Measurements from ENCODE around the gene TBC1D16. TPM values are rescaled to one million over a fixed set of nuclear protein-coding genes. Genes with fewer than 3 reads are reported as not detected.
A peak's percentile ranks its signal among the peaks of the same experiment; 100 is the strongest.

Gene TBC1D16
- total RNA-seq, 2 experiments from 2014 or later = 0.38 to 0.74 TPM

DNA sequence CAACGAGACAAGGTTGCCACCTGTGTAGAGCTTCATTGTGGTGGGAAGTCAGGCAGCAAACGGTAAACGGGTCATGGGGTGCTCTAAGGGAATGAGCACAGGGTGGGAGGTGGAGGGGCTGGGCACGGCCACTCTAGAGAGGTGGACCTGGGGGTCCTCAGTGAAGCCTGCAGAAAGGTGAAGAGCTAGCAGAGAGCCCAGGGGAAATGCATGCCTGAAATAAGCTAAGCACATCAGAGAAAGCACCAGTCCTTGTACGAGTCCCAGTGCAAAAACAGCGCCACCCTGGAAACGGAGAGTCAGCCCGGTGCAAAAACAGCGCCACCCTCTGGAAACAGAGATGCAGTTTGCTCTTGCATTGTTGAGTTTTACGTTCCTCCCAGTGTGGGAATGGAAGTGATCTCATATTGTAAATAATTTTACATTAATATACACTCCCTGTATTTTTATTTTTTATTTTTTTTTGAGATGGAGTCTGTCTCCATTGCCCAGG lies 65.0 kb downstream of the TBC1D16 start:
- no TSS peak for BruUV-seq (replicated peaks)
- POLR2A ChIA-PET = interaction anchor here (1.2 kb wide), 1 partner anchor 23 kb away, joined by 3 read pairs; no protein-coding TSS in a partner anchor
- DNase-seq (ENCODE audit: low spot score) = peak; percentile 82

DNA sequence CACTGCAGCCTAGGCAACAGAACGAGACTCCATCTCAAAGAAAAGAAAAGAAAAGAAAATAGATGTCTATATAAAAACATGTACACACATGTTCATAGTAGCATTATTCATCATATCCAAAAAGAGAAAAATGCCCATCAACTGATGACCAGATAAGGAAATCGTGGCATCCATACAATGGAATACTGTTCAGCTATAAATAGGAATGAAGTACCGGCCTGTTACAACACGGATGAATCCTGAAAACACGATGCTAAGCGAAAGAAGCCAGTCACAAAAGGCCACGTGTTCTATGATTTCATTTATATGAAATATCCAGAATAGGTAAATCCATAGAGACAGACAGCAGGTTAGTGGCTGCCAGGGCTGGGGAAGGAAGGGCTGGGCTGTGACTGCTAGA lies 65.8 kb downstream of the TBC1D16 start:
- H3K9me3 ChIP-seq (ENCODE audit: low read length) = no peaks in the 10 kb centered on the region
- H3K4me3 ChIP-seq (ENCODE audit: low read depth, low read length, poor library complexity, severe bottlenecking) = no peak overlapping the region
- DNase-seq (ENCODE audit: low spot score) = no peak
- H3K27ac ChIP-seq (ENCODE audit: low read depth, low read length, poor library complexity, severe bottlenecking) = no peak overlapping the region
- no peaks in the 10 kb centered on the region for H3K79me2 ChIP-seq (ENCODE audit: insufficient read depth, low read depth, low read length)
- H4K20me1 ChIP-seq (ENCODE audit: insufficient read depth, low read length) = 0 out of 2 replicates have a peak, but pooled peaks cover 3% of the 10 kb centered on the region
- no peaks in the 10 kb centered on the region for H3K9me2 ChIP-seq (ENCODE audit: insufficient read depth, low read length)
- TF ChIP-seq EZH2phosphoT487 (IDR thresholded peaks at IDR 0.05; ENCODE audit: borderline replicate concordance, low read depth, low read length) = no peak
- TF ChIP-seq, protein P1, sequence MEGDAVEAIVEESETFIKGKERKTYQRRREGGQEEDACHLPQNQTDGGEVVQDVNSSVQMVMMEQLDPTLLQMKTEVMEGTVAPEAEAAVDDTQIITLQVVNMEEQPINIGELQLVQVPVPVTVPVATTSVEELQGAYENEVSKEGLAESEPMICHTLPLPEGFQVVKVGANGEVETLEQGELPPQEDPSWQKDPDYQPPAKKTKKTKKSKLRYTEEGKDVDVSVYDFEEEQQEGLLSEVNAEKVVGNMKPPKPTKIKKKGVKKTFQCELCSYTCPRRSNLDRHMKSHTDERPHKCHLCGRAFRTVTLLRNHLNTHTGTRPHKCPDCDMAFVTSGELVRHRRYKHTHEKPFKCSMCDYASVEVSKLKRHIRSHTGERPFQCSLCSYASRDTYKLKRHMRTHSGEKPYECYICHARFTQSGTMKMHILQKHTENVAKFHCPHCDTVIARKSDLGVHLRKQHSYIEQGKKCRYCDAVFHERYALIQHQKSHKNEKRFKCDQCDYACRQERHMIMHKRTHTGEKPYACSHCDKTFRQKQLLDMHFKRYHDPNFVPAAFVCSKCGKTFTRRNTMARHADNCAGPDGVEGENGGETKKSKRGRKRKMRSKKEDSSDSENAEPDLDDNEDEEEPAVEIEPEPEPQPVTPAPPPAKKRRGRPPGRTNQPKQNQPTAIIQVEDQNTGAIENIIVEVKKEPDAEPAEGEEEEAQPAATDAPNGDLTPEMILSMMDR (conservative IDR thresholded peaks at IDR 0.05; ENCODE audit: low read length) = no peak
- H2AFZ ChIP-seq (ENCODE audit: low read length) = no peak overlapping the region
- H3K4me2 ChIP-seq (ENCODE audit: low read length) = no peak overlapping the region
- H3K36me3 ChIP-seq (ENCODE audit: insufficient read depth, low read length) = no peaks in the 10 kb centered on the region
- POLR2A ChIA-PET = interaction anchor here (1.2 kb wide), 1 partner anchor 24 kb away, joined by 3 read pairs; no protein-coding TSS in a partner anchor
- intact Hi-C loops (cut with micrococcal nuclease; ENCODE audit: unreplicated experiment) = loop anchor here (2.0 kb wide), 2 partner anchors 181 to 227 kb away; no protein-coding TSS in a partner anchor
- peaks cover 7% of the 10 kb centered on the region for H3K4me1 ChIP-seq (ENCODE audit: insufficient read depth, low read length, poor library complexity, severe bottlenecking)
- CTCF ChIA-PET (ENCODE audit: unreplicated experiment) = interaction anchor here (0.6 to 1.3 kb wide), 3 partner anchors 17 to 173 kb away, joined by 3 read pairs; partner anchors contain the start of gene CBX8
- BruUV-seq (replicated peaks) = no TSS peak

More for the DNA sequence above, 65.0 kb downstream of the TBC1D16 start:
- Histone ChIP-seq H3K36me3 (ENCODE audit: insufficient read depth, low read length) (no peaks in the 10 kb centered on the region), H3K4me2 (ENCODE audit: low read length) (no peak overlapping the region), H3K27ac (ENCODE audit: low read depth, low read length, poor library complexity, severe bottlenecking) (no peak overlapping the region), H3K9me2 (ENCODE audit: insufficient read depth, low read length) (no peaks in the 10 kb centered on the region), H2AFZ (ENCODE audit: low read length) (no peak overlapping the region), H3K79me2 (ENCODE audit: insufficient read depth, low read depth, low read length) (no peaks in the 10 kb centered on the region), H3K4me3 (ENCODE audit: low read depth, low read length, poor library complexity, severe bottlenecking) (no peak overlapping the region), H3K4me1 (ENCODE audit: insufficient read depth, low read length, poor library complexity, severe bottlenecking) (peaks cover 7% of the 10 kb centered on the region), H3K9me3 (ENCODE audit: low read length) (no peaks in the 10 kb centered on the region), H4K20me1 (ENCODE audit: insufficient read depth, low read length) (0 out of 2 replicates have a peak, but pooled peaks cover 3% of the 10 kb centered on the region)
- intact Hi-C loops (cut with micrococcal nuclease; ENCODE audit: unreplicated experiment) = loop anchor here (2.0 kb wide), 2 partner anchors 182 to 228 kb away; no protein-coding TSS in a partner anchor
- TF ChIP-seq, protein P1 (conservative IDR thresholded peaks at IDR 0.05; ENCODE audit: low read length) = peak; percentile 96
- TF ChIP-seq EZH2phosphoT487 (IDR thresholded peaks at IDR 0.05; ENCODE audit: borderline replicate concordance, low read depth, low read length) = no peak
- CTCF ChIA-PET (ENCODE audit: unreplicated experiment) = interaction anchor here (0.6 to 1.3 kb wide), 3 partner anchors 18 to 174 kb away, joined by 3 read pairs; partner anchors contain the start of gene CBX8

DNA sequence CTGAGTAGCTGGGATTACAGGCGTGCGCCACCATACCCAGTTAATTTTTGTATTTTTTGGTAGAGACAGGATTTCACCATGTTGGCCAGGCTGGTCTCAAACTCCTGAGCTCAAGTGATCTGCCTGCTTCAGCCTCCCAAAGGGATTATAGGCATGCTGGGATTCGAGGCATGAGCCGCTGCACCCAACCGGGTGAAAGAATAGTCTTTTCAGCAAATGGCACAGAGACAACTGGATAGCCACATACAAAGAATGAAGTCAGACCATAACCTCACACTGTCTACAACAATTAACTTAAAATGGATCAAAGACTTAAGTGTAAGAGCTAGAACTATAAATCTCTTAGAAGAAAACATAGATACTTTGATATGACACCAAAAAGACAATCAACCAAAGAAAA lies 67.6 kb downstream of the TBC1D16 start:
- no peak overlapping the region for H3K27ac ChIP-seq (ENCODE audit: low read depth, low read length, poor library complexity, severe bottlenecking)
- DNase-seq (ENCODE audit: low spot score) = no peak
- CTCF ChIA-PET (ENCODE audit: unreplicated experiment) = interaction anchor here (0.5 kb wide), 1 partner anchor 223 kb away, joined by 3 read pairs; no protein-coding TSS in a partner anchor
- peaks cover 7% of the 10 kb centered on the region for H3K4me1 ChIP-seq (ENCODE audit: insufficient read depth, low read length, poor library complexity, severe bottlenecking)
- no peaks in the 10 kb centered on the region for H3K9me2 ChIP-seq (ENCODE audit: insufficient read depth, low read length)
- BruUV-seq (replicated peaks) = no TSS peak
- TF ChIP-seq EZH2phosphoT487 (IDR thresholded peaks at IDR 0.05; ENCODE audit: borderline replicate concordance, low read depth, low read length) = no peak
- TF ChIP-seq, protein P1 (conservative IDR thresholded peaks at IDR 0.05; ENCODE audit: low read length) = no peak
- no peaks in the 10 kb centered on the region for H3K36me3 ChIP-seq (ENCODE audit: insufficient read depth, low read length)
- POLR2A ChIA-PET = no interaction called here
- H2AFZ ChIP-seq (ENCODE audit: low read length) = no peak overlapping the region
- no peak overlapping the region for H3K4me3 ChIP-seq (ENCODE audit: low read depth, low read length, poor library complexity, severe bottlenecking)
- intact Hi-C loops (cut with micrococcal nuclease; ENCODE audit: unreplicated experiment) = no loop called here
- no peaks in the 10 kb centered on the region for H3K9me3 ChIP-seq (ENCODE audit: low read length)
- H3K79me2 ChIP-seq (ENCODE audit: insufficient read depth, low read depth, low read length) = no peaks in the 10 kb centered on the region
- no peak overlapping the region for H3K4me2 ChIP-seq (ENCODE audit: low read length)
- 0 out of 2 replicates have a peak, but pooled peaks cover 3% of the 10 kb centered on the region for H4K20me1 ChIP-seq (ENCODE audit: insufficient read depth, low read length)

Data from OCI-LY7 (cell line).